H1 (cell line): ENCODE measurements around the gene TPSB2. TPM values are rescaled to one million over a fixed set of nuclear protein-coding genes. Genes with fewer than 3 reads are reported as not detected.
"Not testable (repeated sequence)": the region's sequence is repeated elsewhere in the genome, so short reads cannot be mapped to it uniquely, and the experiment has no call there.

Experiments
- CTCF ChIA-PET: fragments of 300-600 bp; sonication (Branson Sonifier 250); formaldehyde crosslinking; loops from one replicate; lab custom pipeline; 2021; ENCODE audit not compliant: partially characterized antibody; lab: Charles Lee
- POLR2A ChIA-PET: fragments of 300-600 bp; sonication (Branson Sonifier 250); formaldehyde crosslinking; loops from one replicate; lab custom pipeline; 2021; ENCODE audit warnings: inconsistent platforms; ENCODE audit not compliant: partially characterized antibody; lab: Charles Lee
- DNase-seq, 2 experiments: peaks; one replicate each; pipeline versions ENCODE4 v3.0.0 to v3.0.0-alpha.2; 2010 to 2022; ENCODE audit warnings: low spot score in 2 of 2, low read depth in 1 of 2, mixed read lengths in 1 of 2
- FAIRE-seq: peaks from 2 replicates; lab custom pipeline; 2011; peaks lifted over from hg19 to GRCh38; lab: Jason Lieb, UNC
- H2AFZ ChIP-seq: 2 replicates; pipeline ENCODE4 v1.8.1; 2012; ENCODE audit warnings: low read length, inconsistent platforms
- H2AK5ac ChIP-seq: 2 replicates; pipeline ENCODE4 v1.6.1; 2013; ENCODE audit warnings: low read depth, low read length
- H2BK120ac ChIP-seq: replicated peaks from 2 replicates; pipeline ENCODE3; 2013; ENCODE audit warnings: low read depth, low read length, inconsistent platforms
- H2BK12ac ChIP-seq: 2 replicates; pipeline ENCODE4 v1.6.1; 2013; ENCODE audit warnings: low read depth, low read length
- H2BK15ac ChIP-seq: 2 replicates; pipeline ENCODE4 v1.6.1; 2013; ENCODE audit warnings: low read length
- H2BK20ac ChIP-seq: 2 replicates; pipeline ENCODE4 v1.6.1; 2013; ENCODE audit warnings: low read length
- H2BK5ac ChIP-seq: 2 replicates; pipeline ENCODE4 v1.6.1; 2013; ENCODE audit warnings: low read depth, low read length
- H3K14ac ChIP-seq: 2 replicates; pipeline ENCODE4 v1.6.1; 2013; ENCODE audit warnings: inconsistent platforms; ENCODE audit not compliant: insufficient read length
- H3K18ac ChIP-seq: 2 replicates; pipeline ENCODE4 v1.6.1; 2013; ENCODE audit warnings: low read length; ENCODE audit errors: extremely low read depth
- H3K23ac ChIP-seq: 2 replicates; pipeline ENCODE4 v1.6.1; 2013; ENCODE audit warnings: inconsistent platforms; ENCODE audit not compliant: insufficient read length
- H3K23me2 ChIP-seq: 2 replicates; pipeline ENCODE4 v1.6.1; 2013; ENCODE audit warnings: low read depth, low read length
- H3K27ac ChIP-seq: 2 replicates; pipeline ENCODE4 v1.6.1; 2011; ENCODE audit warnings: low read depth, low read length, inconsistent platforms
- H3K27me3 ChIP-seq, 4 experiments: replicated peaks in 1 of 4; 1 replicate in 1 of 4; 2 replicates in 3 of 4; pipeline versions ENCODE4 v1.6.1 to v1.8.1; 2011 to 2013; ENCODE audit warnings: low read length in 3 of 4, mild to moderate bottlenecking in 3 of 4, inconsistent platforms in 2 of 4, mixed read lengths in 2 of 4, moderate library complexity in 1 of 4; ENCODE audit not compliant: control insufficient read depth in 3 of 4, insufficient read depth in 3 of 4; ENCODE audit errors: extremely low read depth in 1 of 4
- H3K36me3 ChIP-seq, 4 experiments: 2 replicates each; pipeline versions ENCODE4 v1.6.1 to v1.8.1; 2011 to 2013; ENCODE audit warnings: mild to moderate bottlenecking in 4 of 4, low read length in 3 of 4, moderate library complexity in 2 of 4, control low read depth in 1 of 4, inconsistent platforms in 1 of 4; ENCODE audit not compliant: insufficient read depth in 4 of 4, control insufficient read depth in 2 of 4
- H3K4ac ChIP-seq: replicated peaks from 2 replicates; pipeline ENCODE3; 2013; ENCODE audit warnings: low read length, low read depth, mixed read lengths, inconsistent platforms; ENCODE audit not compliant: insufficient read length
- H3K4me1 ChIP-seq, 4 experiments: replicated peaks in 1 of 4; 1 replicate in 1 of 4; 2 replicates in 3 of 4; pipeline versions ENCODE4 v1.6.1 to v1.8.1; 2011 to 2013; ENCODE audit warnings: low read length in 3 of 4, inconsistent platforms in 2 of 4, mixed read lengths in 1 of 4; ENCODE audit not compliant: insufficient read depth in 4 of 4, control insufficient read depth in 3 of 4
- H3K4me2 ChIP-seq, 2 experiments: 2 replicates each; pipeline versions ENCODE4 v1.6.1 to v1.8.1; 2011 to 2013; ENCODE audit warnings: low read depth in 2 of 2, low read length in 2 of 2, control low read depth in 1 of 2, inconsistent platforms in 1 of 2, mild to moderate bottlenecking in 1 of 2; ENCODE audit not compliant: insufficient read depth in 1 of 2
- H3K4me3 ChIP-seq, 4 experiments: fragments of 200-600, 300-600 bp in 1 of 4; sonication (generic), shearing (Covaris generic), sonication (Bioruptor Twin) in 1 of 4; 2 replicates each; pipeline versions ENCODE4 v1.5.1 to v1.8.1; 2011 to 2016; ENCODE audit warnings: low read length in 4 of 4, low read depth in 3 of 4, control low read depth in 2 of 4, inconsistent platforms in 2 of 4, mild to moderate bottlenecking in 2 of 4, mixed read lengths in 1 of 4, moderate library complexity in 1 of 4; ENCODE audit not compliant: insufficient read depth in 2 of 4; ENCODE audit errors: extremely low read depth in 1 of 4
- H3K56ac ChIP-seq: replicated peaks from 2 replicates; pipeline ENCODE3; 2013; ENCODE audit warnings: low read depth, mild to moderate bottlenecking, mixed read lengths, low read length, inconsistent platforms; ENCODE audit not compliant: insufficient read length
- H3K79me1 ChIP-seq: 2 replicates; pipeline ENCODE4 v1.6.1; 2013; ENCODE audit warnings: low read depth, low read length, control low read depth
- H3K79me2 ChIP-seq, 2 experiments: 2 replicates each; pipeline versions ENCODE4 v1.6.1 to v1.8.1; 2012 to 2013; ENCODE audit warnings: low read length in 2 of 2, mild to moderate bottlenecking in 2 of 2, inconsistent platforms in 1 of 2; ENCODE audit not compliant: insufficient read depth in 2 of 2, control insufficient read depth in 1 of 2
- H3K9ac ChIP-seq, 4 experiments: replicated peaks in 1 of 4; 1 replicate in 1 of 4; 2 replicates in 3 of 4; pipeline versions ENCODE4 v1.6.1 to v1.8.1; 2011 to 2013; ENCODE audit warnings: low read depth in 3 of 4, low read length in 3 of 4, control low read depth in 2 of 4, mild to moderate bottlenecking in 2 of 4, moderate library complexity in 2 of 4, inconsistent platforms in 1 of 4; ENCODE audit errors: extremely low read depth in 1 of 4
- H3K9me3 ChIP-seq, 2 experiments: 2 replicates each; pipeline versions ENCODE4 v1.6.1 to v1.8.1; 2012 to 2013; ENCODE audit warnings: mild to moderate bottlenecking in 2 of 2, moderate library complexity in 2 of 2, control low read depth in 1 of 2, inconsistent platforms in 1 of 2, low read depth in 1 of 2, low read length in 1 of 2, mixed read lengths in 1 of 2; ENCODE audit not compliant: insufficient read depth in 2 of 2
- H4K20me1 ChIP-seq, 2 experiments: replicated peaks in 1 of 2; 2 replicates each; pipeline versions ENCODE3 to v1.8.1; 2011 to 2013; ENCODE audit warnings: inconsistent platforms in 2 of 2, low read length in 2 of 2, mild to moderate bottlenecking in 1 of 2; ENCODE audit not compliant: insufficient read depth in 2 of 2, control insufficient read depth in 1 of 2
- H4K5ac ChIP-seq: 2 replicates; pipeline ENCODE4 v1.6.1; 2013; ENCODE audit warnings: low read length, low read depth, mixed read lengths, inconsistent platforms; ENCODE audit not compliant: insufficient read length
- H4K8ac ChIP-seq: 2 replicates; pipeline ENCODE4 v1.8.0; 2013; ENCODE audit warnings: mild to moderate bottlenecking, moderate library complexity, low read length, inconsistent platforms; ENCODE audit not compliant: insufficient read depth; ENCODE audit errors: extremely low read depth
- H4K91ac ChIP-seq: replicated peaks from 2 replicates; pipeline ENCODE3; 2013; ENCODE audit warnings: low read length, mixed read lengths, inconsistent platforms; ENCODE audit not compliant: insufficient read length
- WGBS, 2 experiments: shearing (Covaris generic) in 1 of 2; methylation state at CpG; one replicate each; pipeline versions ENCODE4 v1.1.6 to v1.1.7; 2013 to 2015; ENCODE audit warnings: low lambda C conversion rate in 2 of 2, mixed read lengths in 2 of 2, inconsistent platforms in 1 of 2, low coverage in 1 of 2, missing lambda C conversion rate in 1 of 2; ENCODE audit not compliant: insufficient replicate concordance in 2 of 2, insufficient coverage in 1 of 2, insufficient read length in 1 of 2; ENCODE audit errors: extremely low coverage in 1 of 2, missing lambda C conversion rate in 1 of 2; 5-methylcytosine and 5-hydroxymethylcytosine counted together
- polyA plus RNA-seq, 7 experiments: library from polyadenylated mRNA; depleted of rRNA in 3 of 7; stranded (reverse) in 5 of 7; unstranded in 2 of 7; fragments of >200 nt in 5 of 7; fragments of 200-250 nt in 2 of 7; gene quantifications; 1 replicate in 5 of 7; 2 replicates in 1 of 7; 4 replicates in 1 of 7; pipeline versions ENCODE4 v1.2.1 to v1.2.3, GENCODE V29; 2011 to 2013; ENCODE audit warnings: missing spikeins in 2 of 7, mixed read lengths in 2 of 7
- total RNA-seq: library from RNA; stranded (reverse); fragmentation: NEBNext Ultra II Directional; extraction: Animal tissue kit (Norgen Biotek cat#: 25700); gene quantifications from 2 replicates; pipeline ENCODE4 v1.2.1, GENCODE V29; 2021

TPSB2 gene
- total and polyA plus RNA-seq, 2 of the 8 experiments (the other 6 are each of a cell fraction or from before 2014, with no cell fraction given): 0.08 TPM; not detected in 1

GRCh38 chr16:1249031-1249755 lies 19.2 kb upstream of the TPSB2 start:
- H4K8ac ChIP-seq, H3K79me2 ChIP-seq, POLR2A ChIA-PET, H3K4ac ChIP-seq, H3K4me3 ChIP-seq, H2BK12ac ChIP-seq, H3K9me3 ChIP-seq, H3K23me2 ChIP-seq, H3K18ac ChIP-seq, H3K36me3 ChIP-seq, H3K14ac ChIP-seq, H2BK15ac ChIP-seq, H2BK120ac ChIP-seq, H3K4me1 ChIP-seq, H3K79me1 ChIP-seq, H4K5ac ChIP-seq, FAIRE-seq, H3K4me2 ChIP-seq, DNase-seq, H4K20me1 ChIP-seq, H2AFZ ChIP-seq, H2BK20ac ChIP-seq, H3K27ac ChIP-seq, H4K91ac ChIP-seq, H3K9ac ChIP-seq, H3K23ac ChIP-seq, H2BK5ac ChIP-seq, H2AK5ac ChIP-seq, CTCF ChIA-PET, H3K56ac ChIP-seq: not testable (repeated sequence)
- peaks cover 0 to 11% (median 4%) of the 10 kb centered on the region in 4 experiments; a peak in 3 of 7 replicates for H3K27me3 ChIP-seq
- no CpG with 5 or more reads among the region's 43 CpGs for WGBS, 2 experiments
